ENCODE results near the gene VGLL3.

The VGLL3 gene

GRCh38 chr3:86950717-86951116, 40.2 kb downstream of the VGLL3 start:
- DNase-seq (ENCODE audit: low spot score), result no peak

GRCh38 chr3:86949850-86950249, 41.1 kb downstream of the VGLL3 start:
- no peak for DNase-seq (ENCODE audit: low spot score)

GRCh38 chr3:86948822-86949221, 42.1 kb downstream of the VGLL3 start:
- no peak for DNase-seq (ENCODE audit: low spot score)

GRCh38 chr3:86942206-86942605, 48.7 kb downstream of the VGLL3 start:
- DNase-seq (ENCODE audit: low spot score), result no peak

GRCh38 chr3:86938416-86939105, 52.4 kb downstream of the VGLL3 start:
- DNase-seq (ENCODE audit: low spot score), result no peak

GRCh38 chr3:86937306-86937791, 53.6 kb downstream of the VGLL3 start:
- no peak for DNase-seq (ENCODE audit: low spot score)

- no peak for DNase-seq (ENCODE audit: low spot score)
These were observed 56.1 kb downstream of the VGLL3 start for GRCh38 chr3:86934851-86935250.

- DNase-seq (ENCODE audit: low spot score), result no peak
These were observed 60.1 kb downstream of the VGLL3 start for GRCh38 chr3:86930831-86931230.

- DNase-seq (ENCODE audit: low spot score), result no peak
These were observed 60.8 kb downstream of the VGLL3 start for GRCh38 chr3:86930181-86930580.

GRCh38 chr3:86929046-86929445, 61.9 kb downstream of the VGLL3 start:
- no peak for DNase-seq (ENCODE audit: low spot score)

GRCh38 chr3:86923071-86923491, 67.9 kb downstream of the VGLL3 start:
- DNase-seq (ENCODE audit: low spot score), result no peak

GRCh38 chr3:86921971-86922680, 68.8 kb downstream of the VGLL3 start:
- DNase-seq (ENCODE audit: low spot score), result no peak

- no peak for DNase-seq (ENCODE audit: low spot score)
These were observed 76.3 kb downstream of the VGLL3 start for GRCh38 chr3:86914670-86915069.

GRCh38 chr3:86913160-86913559, 77.8 kb downstream of the VGLL3 start:
- no peak for DNase-seq (ENCODE audit: low spot score)

GRCh38 chr3:86895202-86895601, 95.7 kb downstream of the VGLL3 start:
- no peak for DNase-seq (ENCODE audit: low spot score)

- no peak for DNase-seq (ENCODE audit: low spot score)
These were observed 100.1 kb downstream of the VGLL3 start for GRCh38 chr3:86890741-86891396.

Measured in kidney capillary endothelial cell (primary cell).